ENCODE measurements around the gene PLEKHA8.

The PLEKHA8 gene

GRCh38 chr7:30023524-30023923 lies 4.7 kb upstream of the PLEKHA8 start:
- no peak for DNase-seq (ENCODE audit: extremely low read depth, insufficient read length)
- no peak for TF ChIP-seq CTCF (IDR thresholded peaks at IDR 0.05; ENCODE audit: insufficient read depth, low read length, poor library complexity, severe bottlenecking)

GRCh38 chr7:30026229-30027064 lies 1.8 kb upstream of the PLEKHA8 start, which contains the start of gene FKBP14:
TSS of gene FKBP14 (minus strand) at chr7:30026702. CDS start at chr7:30026508, 194 bp downstream.
- peak; percentile 86 for DNase-seq (ENCODE audit: extremely low read depth, insufficient read length)
- TF ChIP-seq CTCF (IDR thresholded peaks at IDR 0.05; ENCODE audit: insufficient read depth, low read length, poor library complexity, severe bottlenecking), result no peak
- Histone ChIP-seq H3K36me3 (ENCODE audit: control insufficient read depth, insufficient read depth, low read length) (no peaks in the 10 kb centered on the region), H3K27me3 (replicated peaks; ENCODE audit: control insufficient read depth, insufficient read depth, low read length) (no peaks in the 10 kb centered on the region), H3K4me3 (replicated peaks; ENCODE audit: low read depth, low read length) (peak within 1 kb of the TSS; percentile 75)

More at GRCh38 chr7:30023524-30023923, 4.7 kb upstream of the PLEKHA8 start:
- Histone ChIP-seq H3K4me3 (replicated peaks; ENCODE audit: low read depth, low read length) (no peak overlapping the region), H3K27me3 (replicated peaks; ENCODE audit: control insufficient read depth, insufficient read depth, low read length) (no peaks in the 10 kb centered on the region), H3K36me3 (ENCODE audit: control insufficient read depth, insufficient read depth, low read length) (no peaks in the 10 kb centered on the region)

- Histone ChIP-seq H3K36me3 (ENCODE audit: control insufficient read depth, insufficient read depth, low read length) (no peaks in the 10 kb centered on the region), H3K4me3 (replicated peaks; ENCODE audit: low read depth, low read length) (peak overlapping the region; percentile 75), H3K27me3 (replicated peaks; ENCODE audit: control insufficient read depth, insufficient read depth, low read length) (no peaks in the 10 kb centered on the region)
- DNase-seq (ENCODE audit: extremely low read depth, insufficient read length), result peak; percentile 39
- no peak for TF ChIP-seq CTCF (IDR thresholded peaks at IDR 0.05; ENCODE audit: insufficient read depth, low read length, poor library complexity, severe bottlenecking)
Measured at GRCh38 chr7:30027065-30027456, 1.2 kb upstream of the PLEKHA8 start.

GRCh38 chr7:30027740-30028215 lies 434 bp upstream of the PLEKHA8 start:
- Histone ChIP-seq H3K4me3 (replicated peaks; ENCODE audit: low read depth, low read length) (peak overlapping the region; percentile 75), H3K27me3 (replicated peaks; ENCODE audit: control insufficient read depth, insufficient read depth, low read length) (no peaks in the 10 kb centered on the region), H3K36me3 (ENCODE audit: control insufficient read depth, insufficient read depth, low read length) (no peaks in the 10 kb centered on the region)
- no peak for TF ChIP-seq CTCF (IDR thresholded peaks at IDR 0.05; ENCODE audit: insufficient read depth, low read length, poor library complexity, severe bottlenecking)
- DNase-seq (ENCODE audit: extremely low read depth, insufficient read length), result no peak

GRCh38 chr7:30028749-30029635 lies 780 bp downstream of the PLEKHA8 start:
- no peaks in the 10 kb centered on the region for H3K36me3 ChIP-seq (ENCODE audit: control insufficient read depth, insufficient read depth, low read length)
- H3K4me3 ChIP-seq (replicated peaks; ENCODE audit: low read depth, low read length), result peak overlapping the region; percentile 75
- DNase-seq (ENCODE audit: extremely low read depth, insufficient read length), result no peak
- H3K27me3 ChIP-seq (replicated peaks; ENCODE audit: control insufficient read depth, insufficient read depth, low read length), result no peaks in the 10 kb centered on the region
- no peak for TF ChIP-seq CTCF (IDR thresholded peaks at IDR 0.05; ENCODE audit: insufficient read depth, low read length, poor library complexity, severe bottlenecking)

Data from GM06990 (cell line).